ENCODE data around the gene RS1.

The RS1 gene

DNA sequence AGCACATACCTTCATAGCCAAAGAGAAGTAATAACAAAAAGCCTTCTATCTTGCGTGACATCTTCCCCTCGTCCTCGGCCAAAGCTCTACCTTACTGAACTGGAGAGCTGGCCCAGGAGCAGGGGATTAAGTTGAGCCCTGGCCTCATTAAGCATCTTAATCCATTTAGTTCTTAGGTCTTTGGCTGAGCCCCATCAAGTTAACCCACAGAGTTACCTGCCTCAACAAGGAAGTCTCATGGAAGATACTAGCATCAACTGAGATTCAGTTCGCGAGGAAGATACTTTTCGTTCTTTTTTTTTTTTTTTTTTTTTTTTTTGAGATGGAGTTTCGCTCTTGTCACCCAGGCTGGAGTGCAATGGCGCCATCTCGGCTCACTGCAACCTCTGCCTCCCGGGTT lies at the start of gene RS1:
TSS of gene RS1 (minus strand) at position 101 of the 400 bp plus-strand sequence. CDS start at position 61, 40 bp downstream.
- DNase-seq, result no peak

DNA sequence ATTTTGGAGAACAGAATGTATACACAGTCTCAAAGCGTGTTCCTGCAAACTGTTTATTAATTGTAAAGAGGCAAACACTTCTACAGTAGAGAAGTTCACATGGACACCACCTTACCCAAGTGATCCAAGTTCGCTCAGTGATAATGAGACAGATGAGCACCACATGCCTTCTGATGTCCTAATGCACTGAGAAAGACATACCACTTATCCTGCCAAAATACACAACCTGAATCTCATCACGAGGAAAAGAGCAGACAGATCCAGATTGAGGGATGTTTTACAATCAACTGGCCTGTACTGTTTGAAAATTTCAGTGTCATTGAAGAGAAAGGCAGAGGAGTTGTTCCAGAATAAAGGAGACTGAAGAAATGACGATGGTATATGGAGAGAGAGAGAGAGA lies 47.9 kb upstream of the RS1 start:
- DNase-seq, result no peak

DNA sequence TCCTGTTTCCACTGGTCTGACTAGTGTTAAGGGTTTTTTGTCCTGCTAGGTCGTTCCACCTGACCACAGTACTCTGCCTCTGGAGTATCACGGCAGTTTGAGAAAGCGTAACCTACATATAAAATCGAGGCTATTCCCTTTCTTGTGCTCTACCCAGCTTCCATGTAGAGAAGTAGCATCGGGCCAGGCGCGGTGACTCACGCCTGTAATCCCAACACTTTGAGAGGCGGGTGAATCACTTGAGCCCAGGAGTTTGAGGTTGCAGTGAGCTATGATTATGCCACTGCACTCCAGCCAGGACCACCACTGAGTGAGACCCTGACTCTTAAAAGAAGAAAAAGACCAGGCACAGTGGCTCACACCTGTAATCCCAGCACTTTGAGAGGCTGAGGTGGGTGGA lies 43.0 kb upstream of the RS1 start:
- DNase-seq, result no peak

DNA sequence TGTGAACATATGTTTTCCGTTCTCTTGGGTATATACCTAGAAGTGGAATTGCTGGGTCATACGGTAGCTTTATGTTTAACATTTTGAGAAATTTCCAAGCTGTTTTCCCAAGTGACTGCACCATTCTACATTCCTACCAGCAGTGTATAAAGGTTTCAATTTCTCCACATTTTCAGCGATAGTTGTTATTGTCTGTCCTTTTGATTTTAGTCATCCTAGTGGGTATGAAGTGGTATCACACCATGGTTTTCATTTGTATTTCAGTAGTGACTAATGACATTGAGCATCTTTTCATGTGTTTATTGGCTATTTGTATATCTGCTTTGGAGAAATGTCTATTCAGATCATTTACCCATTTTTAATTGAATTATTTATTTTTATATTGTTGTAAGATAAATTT lies 37.9 kb upstream of the RS1 start:
- DNase-seq, result no peak

DNA sequence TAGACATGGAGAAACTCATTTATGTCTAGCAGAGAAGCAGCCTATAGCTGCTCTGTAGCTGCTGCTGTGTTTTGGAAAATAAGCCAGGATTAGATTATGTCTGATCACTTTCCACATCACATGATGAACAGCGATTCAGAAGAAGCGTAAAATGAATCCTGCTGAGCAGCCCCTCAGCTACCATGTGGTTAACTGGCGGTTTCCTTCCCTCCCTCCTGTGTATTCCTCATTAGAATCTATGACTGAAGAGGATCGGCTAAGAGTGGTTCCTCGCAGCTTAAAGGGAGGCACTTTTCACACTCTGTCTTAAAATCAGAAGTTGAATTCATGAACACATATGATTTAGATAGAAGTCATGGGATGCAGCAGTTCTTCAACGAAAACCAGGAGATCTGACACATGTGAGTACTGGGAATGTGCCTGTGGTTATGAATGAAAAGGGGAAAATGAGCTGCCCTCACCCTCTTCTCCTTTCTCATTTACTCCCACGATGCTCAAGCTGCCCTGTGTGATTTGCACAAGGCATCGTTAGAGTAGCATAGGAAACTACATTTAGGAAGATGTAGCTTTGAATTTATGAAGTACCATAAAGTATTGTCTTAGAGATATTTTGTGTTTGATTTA lies 35.6 kb upstream of the RS1 start, which contains the start of gene PPEF1:
TSS of gene PPEF1 (plus strand) at position 220 of the 624 bp plus-strand sequence. CDS start at position 356, 136 bp downstream.
- DNase-seq, result peak; percentile 74

DNA sequence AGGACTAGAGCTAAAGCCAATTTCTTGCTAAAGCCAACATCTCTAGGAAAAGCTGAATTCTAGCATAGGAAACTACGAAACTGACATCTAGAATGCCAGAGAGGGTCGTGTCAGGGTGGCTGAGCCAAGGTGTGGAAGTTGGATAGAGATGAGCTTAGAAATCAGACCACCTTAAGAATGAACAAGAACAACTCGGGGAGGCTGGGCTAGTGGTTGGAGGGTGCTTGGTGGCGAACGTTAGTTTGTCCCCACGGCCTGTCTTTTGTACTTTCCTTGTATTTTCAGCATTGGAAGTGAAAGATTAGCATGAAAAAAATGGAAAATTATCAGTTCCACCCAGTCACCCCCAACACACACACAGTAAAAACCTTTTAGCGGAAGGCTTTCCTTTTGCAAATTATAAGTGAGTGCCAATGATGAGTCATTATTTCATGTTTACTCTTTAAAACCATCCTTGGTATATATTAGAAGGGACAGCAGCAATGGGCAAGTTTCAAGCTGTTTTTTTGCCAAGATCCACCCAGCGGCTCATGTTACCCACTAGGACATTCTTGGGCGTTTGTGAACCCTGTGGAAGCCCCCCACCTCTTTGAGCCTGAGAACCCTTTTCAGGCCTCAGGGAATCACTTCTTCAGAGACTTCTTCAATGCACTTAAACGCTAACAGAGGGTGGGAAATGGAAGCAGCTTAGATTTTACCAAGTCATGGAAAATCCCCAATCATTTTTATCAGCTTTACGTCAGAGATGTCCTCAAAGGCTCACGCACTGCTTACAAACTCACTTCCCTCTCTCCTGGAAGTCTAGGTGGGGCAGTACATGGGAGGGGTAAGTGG lies 30.7 kb upstream of the RS1 start:
- DNase-seq, result no peak

DNA sequence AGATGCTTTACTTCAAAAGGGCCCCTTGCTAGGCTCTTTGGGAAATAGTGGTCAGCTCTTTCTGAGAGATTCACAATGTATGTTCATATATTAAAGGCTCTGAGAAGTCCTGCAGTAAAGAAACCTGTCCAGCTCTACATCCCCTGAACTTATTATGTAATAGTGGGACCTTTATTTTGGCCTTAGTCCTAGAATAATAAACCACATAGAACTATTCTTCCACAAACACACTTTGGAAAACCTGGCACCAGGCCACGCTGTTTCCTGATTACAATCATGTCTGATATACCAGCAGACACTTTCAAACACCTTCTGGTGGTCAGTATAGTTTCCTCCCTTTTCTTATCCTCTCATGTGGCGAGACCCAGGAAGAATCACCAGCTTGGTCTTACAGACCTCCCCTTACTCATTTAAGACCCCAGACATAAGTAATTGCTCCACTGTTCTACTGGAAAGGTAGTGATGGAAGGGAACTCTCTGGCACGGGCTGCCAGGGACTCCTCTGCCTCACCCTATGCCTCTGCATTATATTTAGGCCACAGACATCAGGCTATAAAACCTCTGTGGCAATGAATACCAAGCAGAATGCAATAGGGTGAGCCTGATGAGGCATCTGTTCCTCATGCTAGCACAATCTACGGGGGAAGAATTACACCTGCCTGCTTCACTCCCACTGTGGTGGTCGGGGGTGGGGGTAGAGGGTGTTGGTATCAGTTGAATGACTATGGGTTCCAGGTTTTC lies 29.9 kb upstream of the RS1 start:
- no peak for DNase-seq

DNA sequence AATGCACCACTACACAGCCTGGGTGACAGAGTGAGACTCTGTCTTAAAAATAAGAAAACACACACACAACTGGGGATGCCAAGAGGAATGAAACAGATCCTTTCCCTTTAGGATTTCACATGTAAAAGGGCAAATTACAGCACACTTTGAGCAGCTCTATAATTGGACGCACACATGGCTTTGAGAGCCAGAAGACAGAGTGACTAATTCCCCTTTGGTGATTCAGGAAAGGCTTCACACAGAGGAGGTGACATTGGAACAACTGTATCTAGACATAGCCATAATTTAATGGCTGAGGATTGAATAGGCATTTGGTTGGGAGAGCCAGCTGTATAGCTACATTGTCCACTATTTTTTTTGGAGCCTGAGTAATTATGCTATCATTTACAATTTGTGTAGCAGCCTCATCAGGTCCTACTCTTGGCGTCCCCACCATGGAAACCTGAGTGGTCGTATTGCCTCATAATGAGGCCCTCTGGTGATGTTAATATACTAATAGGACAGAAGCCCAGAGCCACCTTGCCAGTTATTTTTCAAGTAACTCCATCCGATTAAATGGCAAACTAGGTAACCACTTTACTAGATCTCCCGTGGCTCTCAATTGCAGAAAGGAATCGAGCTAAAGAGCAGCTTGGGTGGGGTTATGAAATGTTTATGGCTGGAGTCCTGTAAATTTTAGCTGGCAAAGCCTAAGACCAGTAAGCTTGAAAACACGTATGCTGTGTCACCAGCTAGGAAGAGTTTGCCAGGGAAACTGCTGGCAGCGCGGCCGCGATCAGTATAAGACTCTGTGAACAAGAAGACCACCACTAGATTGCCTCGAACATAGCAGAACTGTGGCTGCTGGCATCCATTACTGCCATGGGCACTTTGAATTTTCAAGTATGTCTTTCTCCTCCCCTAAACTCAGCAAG lies 27.1 kb upstream of the RS1 start:
- DNase-seq, result peak; percentile 29

DNA sequence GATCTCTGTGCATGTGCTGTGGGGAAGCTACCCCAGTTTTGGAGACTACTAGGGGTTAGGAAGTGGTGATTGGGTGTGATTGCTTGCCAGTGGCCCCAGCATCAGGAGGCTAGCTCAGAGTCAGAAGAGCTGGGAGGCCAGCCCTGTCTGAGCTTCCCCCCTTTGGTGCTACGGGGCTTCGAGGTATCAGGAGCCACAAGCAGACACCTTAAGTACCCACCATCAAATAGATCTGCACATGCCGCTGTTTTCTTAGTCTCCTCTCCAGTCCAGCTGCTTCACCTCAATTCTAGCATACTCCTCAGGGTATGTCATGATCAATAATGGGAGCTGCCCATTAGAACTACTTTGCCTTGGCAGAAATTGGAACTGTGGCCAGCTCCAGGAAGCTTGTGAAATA lies 24.7 kb upstream of the RS1 start:
- no peak for DNase-seq

DNA sequence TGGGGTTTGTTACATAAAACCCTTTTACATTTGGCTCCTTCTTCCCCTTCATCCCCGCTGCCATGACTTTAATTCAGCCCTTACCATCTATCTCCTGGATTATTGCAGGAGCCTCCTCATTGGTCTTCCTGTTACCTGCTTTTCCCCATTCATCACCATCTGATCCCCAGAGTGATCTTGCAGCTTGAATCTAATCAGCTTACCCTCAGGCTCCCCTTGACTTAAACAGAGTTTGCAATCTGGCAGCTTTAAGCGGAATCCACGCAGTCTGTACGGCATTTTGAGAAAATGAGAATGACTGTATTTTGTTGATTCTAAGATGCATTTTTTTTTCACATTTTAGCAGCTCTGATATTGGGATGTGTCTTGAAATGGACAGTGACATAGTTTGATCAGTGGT lies 20.6 kb upstream of the RS1 start:
- DNase-seq, result no peak

DNA sequence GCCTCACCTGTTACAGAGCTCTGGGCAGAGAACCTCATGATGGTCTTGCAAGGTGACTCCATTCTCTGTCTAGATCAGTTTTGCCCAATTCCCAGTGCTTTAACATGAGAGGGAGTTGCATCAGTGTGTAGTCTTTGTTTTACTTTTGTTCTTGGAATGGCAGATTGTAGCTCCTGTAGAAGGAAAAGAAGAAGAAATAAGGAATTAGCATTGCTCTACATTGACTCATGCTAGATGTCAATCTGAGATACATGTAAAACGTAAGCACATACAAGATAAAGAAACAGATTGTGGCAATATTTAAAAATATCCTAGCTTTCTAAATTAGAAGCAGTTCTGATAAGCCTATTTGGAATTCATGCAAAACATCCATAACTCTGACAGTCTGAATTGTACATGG lies 19.5 kb upstream of the RS1 start:
- no peak for DNase-seq

DNA sequence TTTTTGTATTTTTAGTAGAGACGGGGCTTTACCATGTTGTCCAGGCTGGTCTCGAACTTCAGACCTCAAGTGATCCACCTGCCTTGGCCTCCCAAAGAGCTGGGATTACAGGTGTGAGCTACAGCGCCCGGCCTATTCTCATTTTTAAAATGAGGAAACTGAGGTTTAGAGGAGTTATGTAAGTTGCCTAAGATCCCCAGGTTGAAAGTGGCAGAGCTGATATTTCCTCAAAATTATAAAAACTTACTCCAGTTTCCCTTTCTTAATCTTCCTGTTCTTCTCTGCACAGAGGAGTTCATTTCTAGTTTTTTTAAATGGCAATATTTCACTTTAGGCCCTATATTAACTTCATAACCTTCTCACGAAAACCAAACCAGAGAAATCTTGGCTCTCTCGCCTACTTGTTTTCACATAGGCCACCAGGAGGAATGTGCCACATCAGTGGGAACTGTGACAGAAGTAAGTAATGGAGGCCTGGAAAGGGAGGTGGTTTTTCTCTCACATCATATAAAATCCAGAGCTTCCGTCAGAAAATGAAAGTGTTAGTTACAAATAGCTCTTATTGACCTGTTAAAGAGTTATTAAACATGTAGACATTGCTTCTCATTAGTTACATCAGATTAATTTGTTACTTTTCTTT lies 16.1 kb upstream of the RS1 start:
- no peak for DNase-seq

DNA sequence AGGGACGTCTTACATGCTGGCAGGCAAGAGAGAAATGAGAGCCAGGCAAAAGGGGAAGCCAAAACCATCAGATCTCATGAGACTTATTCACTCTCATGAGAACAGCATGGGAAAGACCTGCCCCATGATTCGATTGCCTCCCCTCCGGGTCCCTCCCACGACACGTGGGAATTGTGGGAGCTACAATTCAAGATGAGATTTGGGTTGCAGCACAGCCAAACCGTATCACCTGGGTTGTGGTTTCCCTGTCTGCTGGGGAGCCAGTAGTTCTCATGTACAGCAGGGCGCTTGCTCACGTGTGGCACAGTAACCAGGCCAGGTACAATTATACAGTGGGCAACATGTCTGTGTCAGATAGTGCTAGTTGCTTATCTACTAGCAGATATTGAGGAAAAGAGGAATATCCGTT lies 11.1 kb upstream of the RS1 start:
- no peak for DNase-seq

DNA sequence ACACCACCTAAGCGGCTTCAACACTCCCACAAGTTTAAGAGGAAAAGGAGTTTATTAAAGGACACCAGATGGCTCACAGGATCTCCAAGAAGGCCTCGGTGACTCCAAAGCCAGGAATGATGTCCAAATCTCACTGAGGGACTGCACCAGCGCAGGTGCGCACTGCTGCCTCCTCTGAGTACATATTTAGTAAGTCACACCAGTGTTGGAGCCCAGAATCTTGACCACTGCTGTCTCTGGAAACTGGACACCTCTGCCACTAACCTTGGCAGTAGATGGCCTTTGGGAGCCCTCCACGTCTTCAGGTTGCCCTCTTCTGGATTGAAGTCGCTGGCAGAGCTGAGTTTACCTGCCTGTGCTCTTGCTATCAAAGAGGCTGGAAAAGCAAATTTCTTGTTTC lies 10.1 kb upstream of the RS1 start:
- DNase-seq, result no peak

DNA sequence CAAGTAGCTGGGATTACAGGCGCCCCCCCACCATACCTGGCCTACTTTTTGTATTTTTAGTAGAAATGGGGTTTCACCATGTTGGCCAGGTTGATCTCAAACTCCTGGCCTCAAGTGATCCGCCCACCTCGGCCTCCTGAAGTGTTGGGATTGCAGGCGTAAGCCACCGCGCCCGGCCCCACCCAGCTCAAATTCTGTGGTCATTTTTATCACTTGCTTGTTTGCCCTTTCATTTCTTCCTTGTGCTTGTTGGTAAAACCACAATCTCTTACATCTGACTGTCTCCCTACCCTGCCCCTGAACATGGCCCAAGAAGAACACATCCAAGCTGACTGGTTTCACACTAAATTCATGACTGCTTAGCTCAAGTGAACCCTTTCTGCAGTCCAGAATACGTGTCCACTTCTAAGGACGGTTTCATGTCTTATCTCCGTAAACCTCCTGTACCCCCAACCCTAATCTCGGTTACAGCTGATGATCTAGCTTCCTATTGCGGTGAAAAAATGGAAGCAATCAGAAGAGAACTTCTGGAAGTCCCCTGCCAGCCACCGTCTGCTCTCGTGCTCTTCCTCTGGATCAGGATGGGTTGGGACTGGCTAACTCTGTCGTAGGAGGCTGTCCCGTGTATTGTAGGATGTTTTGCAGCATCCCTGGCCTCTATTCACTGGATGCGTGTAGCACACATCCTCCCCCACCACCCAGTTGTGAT lies 5.4 kb upstream of the RS1 start:
- DNase-seq, result no peak

DNA sequence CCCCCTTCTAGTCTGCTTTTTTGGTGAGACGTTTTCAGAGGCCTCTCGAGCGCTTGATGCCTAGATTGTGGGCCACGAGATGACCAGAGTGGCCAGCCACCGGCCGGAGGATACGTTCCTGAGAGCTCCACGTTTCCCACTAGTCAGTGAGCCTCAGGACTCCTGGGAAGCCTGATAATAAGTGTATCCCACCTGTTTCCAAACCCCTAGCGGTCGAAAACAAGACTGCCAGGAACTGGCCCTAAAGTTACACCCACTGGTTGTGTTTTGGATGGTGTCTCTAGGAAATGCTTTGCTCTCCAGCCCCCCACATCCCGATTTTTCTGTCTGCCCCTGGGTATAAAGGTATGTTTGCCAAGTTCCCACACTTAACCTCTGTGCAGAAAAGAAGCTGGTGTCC lies 4.6 kb upstream of the RS1 start:
- DNase-seq, result peak; percentile 19

DNA sequence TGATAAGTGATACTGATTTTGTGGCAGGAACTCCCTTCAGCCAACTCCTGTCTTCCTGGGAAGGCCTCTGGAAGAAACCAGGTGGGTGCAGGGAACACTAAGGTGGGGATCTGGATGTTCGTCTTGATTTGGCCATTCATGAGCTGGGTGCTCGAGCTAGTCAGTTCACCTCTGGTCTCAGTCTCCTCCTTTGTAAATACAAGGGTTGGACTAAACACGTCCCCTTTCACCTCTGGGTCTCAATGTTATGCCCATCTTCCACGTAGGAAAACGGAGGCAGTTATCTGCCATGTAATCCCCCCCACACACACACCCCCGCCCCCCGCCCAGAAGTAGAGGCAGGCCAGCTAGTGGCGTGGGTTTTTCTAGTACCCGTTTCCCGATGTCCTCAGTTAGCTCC lies 4.1 kb upstream of the RS1 start:
- no peak for DNase-seq

DNA sequence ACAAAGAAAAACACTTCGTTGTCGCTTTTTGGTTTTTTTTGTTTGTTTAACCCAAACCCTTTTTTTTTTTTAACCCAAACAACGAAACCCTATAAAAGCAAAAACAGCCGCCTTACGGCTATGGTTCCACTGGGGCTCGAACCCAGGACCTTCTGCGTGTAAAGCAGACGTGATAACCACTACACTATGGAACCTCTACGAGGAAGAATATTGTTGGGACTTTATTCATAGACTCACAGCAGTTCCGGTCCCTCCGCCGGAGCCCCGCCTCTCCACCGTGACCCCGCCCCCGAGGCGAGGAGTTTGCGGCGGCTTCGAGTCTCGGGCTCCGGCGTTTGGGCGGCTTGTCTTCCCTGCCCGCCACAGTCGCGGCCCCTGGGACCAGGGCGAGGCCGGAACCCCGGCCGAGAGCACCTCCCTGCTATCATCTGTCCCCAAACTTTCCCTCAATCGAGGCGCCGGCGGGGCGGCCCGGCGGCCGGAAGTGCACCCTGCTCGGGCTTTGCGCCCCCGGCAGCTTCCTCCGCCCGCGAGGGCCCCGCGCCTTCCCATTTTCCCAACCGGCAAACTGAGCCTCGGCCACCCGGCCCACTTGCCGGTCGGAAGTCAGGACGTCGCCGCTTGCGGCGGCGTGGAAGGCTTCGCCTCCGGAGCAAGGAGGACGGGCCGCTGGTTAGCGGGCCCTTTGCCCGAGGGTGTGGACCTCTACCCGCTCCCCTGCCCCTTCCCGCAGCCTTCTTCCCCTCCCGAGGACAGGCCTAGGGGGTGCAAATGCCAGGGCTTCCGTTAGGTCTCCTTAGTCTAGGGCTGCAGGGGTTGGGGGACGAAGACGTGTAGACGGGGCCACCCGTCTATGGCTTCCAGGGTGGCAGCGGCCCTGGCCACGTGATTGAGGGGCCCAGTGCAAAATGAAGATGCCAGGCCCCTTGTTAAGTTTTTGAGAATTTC lies 3.2 kb upstream of the RS1 start:
- DNase-seq, result peak; percentile 90

DNA sequence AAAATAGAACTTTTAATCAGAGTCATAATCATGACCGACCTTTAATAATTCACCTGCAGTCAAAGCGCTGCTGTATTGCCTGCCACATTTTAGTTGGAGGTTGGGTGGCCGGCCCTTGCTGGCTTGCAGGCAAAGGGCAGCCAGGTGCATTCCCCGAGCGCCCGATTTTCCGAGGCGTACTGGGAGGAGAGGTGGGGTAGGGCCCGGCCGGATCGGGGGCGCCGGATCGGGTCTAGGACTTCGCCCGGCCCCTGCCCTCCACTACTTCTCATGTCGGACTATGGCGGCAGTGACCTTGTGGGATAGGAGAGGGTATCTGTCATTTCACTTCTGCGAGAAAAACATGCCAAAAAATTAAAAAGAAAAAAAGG lies 2.5 kb upstream of the RS1 start:
- no peak for DNase-seq

DNA sequence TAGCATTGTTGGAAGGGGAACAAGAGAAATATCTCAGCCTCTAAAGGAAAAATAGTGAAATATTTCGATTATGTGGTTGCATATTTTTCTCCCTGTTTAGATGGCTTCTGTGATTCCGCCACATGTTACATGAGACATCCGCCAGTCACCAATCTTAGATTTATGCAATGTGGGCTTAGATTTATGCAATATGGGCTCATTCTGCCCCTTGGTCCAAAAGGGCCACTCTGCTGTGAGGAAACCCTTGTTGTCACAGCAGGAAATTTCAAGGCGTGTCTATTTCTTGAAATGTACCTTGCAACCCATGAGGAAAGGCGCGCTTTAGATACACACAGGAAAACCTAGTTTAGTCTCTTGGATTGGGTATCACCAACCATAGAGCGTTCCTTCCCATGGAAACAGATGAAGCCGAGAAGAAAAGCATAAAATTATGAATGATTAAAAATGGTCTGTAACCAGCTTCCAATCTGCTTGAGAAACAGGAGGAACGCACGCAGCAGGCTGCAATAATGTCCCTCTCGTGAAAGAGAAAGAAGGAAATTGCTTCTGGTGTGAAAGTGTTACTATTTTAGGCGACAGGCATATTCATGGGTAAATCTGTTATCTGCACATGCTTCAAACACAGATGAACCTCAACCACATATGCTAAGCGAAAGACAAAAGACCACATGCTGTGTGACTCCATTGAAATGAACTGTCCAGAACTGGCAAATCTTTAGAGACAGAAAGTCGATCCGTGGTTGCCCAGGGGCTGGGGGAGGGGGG lies 3.7 kb downstream of the RS1 start:
- DNase-seq, result peak; percentile 12
